HEK293 (cell line): ENCODE results near the gene CENPB.

Experiments used
- KLF9 ChIP-seq: fragments of 450-650 bp; formaldehyde crosslinking; IDR thresholded peaks from 2 replicates; pipeline ENCODE4 v1.5.1; 2016; ENCODE audit warnings: missing biosample characterization, missing genetic modification characterization, low read depth
- ZNF274 ChIP-seq, 2 experiments: fragments of 200-500 bp in 1 of 2; fragments of 450-650 bp in 1 of 2; sonication (Bioruptor generic) in 1 of 2; formaldehyde crosslinking in 1 of 2; IDR thresholded peaks; 2 replicates each; pipeline versions ENCODE4 v1.5.1 to v1.6.1; 2014 to 2016; ENCODE audit warnings: borderline replicate concordance in 1 of 2, inconsistent platforms in 1 of 2, low read length in 1 of 2, missing biosample characterization in 1 of 2, missing genetic modification characterization in 1 of 2
- ZNF416 ChIP-seq: fragments of 450-650 bp; formaldehyde crosslinking; IDR thresholded peaks from 2 replicates; pipeline ENCODE4 v1.5.1; 2016; ENCODE audit warnings: missing biosample characterization, missing genetic modification characterization
- TF ChIP-seq, protein P1 (sequence below): fragments of 450-650 bp; IDR thresholded peaks from 2 replicates; pipeline ENCODE4 v1.5.1; 2018; ENCODE audit warnings: missing biosample characterization, missing genetic modification characterization
- TF ChIP-seq, protein P2 (sequence below): fragments of 450-650 bp; formaldehyde crosslinking; IDR thresholded peaks from 2 replicates; pipeline ENCODE4 v1.5.1; 2016; ENCODE audit warnings: missing biosample characterization, missing genetic modification characterization
- TF ChIP-seq, protein P3 (sequence below): fragments of 450-650 bp; formaldehyde crosslinking; optimal IDR thresholded peaks from 2 replicates; pipeline ENCODE3; 2016; ENCODE audit warnings: missing biosample characterization, mild to moderate bottlenecking, missing genetic modification characterization

DNA sequence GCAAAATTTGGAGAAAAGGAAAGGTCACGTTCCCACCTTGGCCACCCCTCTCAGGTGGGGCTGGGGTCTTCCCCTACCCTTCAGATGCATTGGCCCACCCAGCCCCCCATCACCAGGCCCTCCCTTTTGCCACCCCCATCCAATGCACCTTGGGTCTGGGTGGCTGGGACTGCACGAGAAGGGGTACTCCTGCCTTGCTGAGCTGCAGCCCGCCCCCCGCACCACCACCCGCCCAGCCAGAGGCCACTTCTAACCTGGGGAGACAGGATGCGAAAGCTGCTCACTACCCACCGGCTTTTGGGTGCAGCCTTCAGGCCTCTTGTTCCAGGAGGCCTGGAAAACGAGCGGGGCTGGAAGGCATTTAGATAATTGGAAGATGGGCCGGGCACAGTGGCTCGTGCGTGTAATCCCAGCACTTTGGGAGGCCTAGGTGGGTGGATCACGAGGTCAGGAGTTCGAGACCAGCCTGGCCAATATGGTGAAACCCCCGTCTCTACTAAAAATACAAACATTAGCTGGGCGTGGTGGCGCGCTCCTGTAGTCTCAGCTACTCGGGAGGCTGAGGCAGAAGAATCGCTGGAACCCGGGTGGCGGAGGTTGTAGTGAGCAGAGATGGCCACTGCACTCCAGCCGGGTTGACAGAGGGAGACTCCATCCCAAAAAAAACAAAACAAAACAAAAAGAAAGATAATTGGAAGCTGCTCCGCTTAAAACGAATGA lies 8.3 kb upstream of the CENPB start:
- TF ChIP-seq, protein P1, sequence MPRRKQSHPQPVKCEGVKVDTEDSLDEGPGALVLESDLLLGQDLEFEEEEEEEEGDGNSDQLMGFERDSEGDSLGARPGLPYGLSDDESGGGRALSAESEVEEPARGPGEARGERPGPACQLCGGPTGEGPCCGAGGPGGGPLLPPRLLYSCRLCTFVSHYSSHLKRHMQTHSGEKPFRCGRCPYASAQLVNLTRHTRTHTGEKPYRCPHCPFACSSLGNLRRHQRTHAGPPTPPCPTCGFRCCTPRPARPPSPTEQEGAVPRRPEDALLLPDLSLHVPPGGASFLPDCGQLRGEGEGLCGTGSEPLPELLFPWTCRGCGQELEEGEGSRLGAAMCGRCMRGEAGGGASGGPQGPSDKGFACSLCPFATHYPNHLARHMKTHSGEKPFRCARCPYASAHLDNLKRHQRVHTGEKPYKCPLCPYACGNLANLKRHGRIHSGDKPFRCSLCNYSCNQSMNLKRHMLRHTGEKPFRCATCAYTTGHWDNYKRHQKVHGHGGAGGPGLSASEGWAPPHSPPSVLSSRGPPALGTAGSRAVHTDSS = no peak
- TF ChIP-seq, protein P2, sequence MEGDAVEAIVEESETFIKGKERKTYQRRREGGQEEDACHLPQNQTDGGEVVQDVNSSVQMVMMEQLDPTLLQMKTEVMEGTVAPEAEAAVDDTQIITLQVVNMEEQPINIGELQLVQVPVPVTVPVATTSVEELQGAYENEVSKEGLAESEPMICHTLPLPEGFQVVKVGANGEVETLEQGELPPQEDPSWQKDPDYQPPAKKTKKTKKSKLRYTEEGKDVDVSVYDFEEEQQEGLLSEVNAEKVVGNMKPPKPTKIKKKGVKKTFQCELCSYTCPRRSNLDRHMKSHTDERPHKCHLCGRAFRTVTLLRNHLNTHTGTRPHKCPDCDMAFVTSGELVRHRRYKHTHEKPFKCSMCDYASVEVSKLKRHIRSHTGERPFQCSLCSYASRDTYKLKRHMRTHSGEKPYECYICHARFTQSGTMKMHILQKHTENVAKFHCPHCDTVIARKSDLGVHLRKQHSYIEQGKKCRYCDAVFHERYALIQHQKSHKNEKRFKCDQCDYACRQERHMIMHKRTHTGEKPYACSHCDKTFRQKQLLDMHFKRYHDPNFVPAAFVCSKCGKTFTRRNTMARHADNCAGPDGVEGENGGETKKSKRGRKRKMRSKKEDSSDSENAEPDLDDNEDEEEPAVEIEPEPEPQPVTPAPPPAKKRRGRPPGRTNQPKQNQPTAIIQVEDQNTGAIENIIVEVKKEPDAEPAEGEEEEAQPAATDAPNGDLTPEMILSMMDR = no peak
- TF ChIP-seq, protein P3, sequence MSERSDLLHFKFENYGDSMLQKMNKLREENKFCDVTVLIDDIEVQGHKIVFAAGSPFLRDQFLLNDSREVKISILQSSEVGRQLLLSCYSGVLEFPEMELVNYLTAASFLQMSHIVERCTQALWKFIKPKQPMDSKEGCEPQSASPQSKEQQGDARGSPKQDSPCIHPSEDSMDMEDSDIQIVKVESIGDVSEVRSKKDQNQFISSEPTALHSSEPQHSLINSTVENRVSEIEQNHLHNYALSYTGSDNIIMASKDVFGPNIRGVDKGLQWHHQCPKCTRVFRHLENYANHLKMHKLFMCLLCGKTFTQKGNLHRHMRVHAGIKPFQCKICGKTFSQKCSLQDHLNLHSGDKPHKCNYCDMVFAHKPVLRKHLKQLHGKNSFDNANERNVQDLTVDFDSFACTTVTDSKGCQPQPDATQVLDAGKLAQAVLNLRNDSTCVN (tag by site-specific recombination) = no peak
- no peak for TF ChIP-seq ZNF274 (IDR thresholded peaks at IDR 0.05; ENCODE audit: low read length)
- no peak for TF ChIP-seq ZNF274 (tag by site-specific recombination; IDR thresholded peaks at IDR 0.05; ENCODE audit: borderline replicate concordance)
- TF ChIP-seq KLF9 (tag by site-specific recombination) = no peak
- TF ChIP-seq ZNF416 (tag by site-specific recombination) = no peak
